Measurements from ENCODE around the gene SUSD4.
"Not testable (repeated sequence)": the region's sequence is repeated elsewhere in the genome, so short reads cannot be mapped to it uniquely, and the experiment has no call there.

Gene SUSD4

DNA sequence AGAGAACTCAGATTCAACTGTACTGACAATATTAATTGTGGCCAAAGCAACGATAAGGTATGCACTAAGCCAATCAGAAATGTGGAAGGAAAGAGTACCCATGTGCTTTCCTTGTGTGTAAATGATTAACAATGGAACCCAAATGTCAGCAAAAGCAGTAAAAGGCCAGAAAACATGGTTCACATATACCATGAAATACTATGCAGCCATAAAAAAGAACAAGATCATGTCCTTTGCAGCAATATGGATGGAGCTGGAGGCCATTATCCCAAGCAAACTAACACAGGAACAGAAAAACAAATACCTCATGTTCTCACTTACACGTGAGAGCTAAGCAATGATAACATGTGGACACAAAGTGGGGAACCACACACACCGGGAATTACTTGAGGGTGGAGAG lies 78.5 kb downstream of the SUSD4 start:
- DNase-seq: no peak

DNA sequence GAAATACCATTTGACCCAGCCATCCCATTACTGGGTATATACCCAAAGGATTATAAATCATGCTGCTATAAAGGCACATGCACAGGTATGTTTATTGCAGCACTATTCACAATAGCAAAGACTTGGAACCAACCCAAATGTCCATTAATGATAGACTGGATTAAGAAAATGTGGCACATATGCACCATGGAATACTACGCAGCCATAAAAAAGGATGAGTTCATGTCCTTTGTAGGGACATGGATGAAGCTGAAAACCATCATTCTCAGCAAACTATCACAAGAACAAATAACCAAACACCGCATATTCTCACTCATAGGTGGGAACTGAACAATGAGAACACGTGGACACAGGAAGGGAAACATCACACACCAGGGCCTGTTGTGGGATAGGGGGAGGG lies 80.3 kb downstream of the SUSD4 start:
- not testable (repeated sequence) for DNase-seq

GRCh38 chr1:223278311-223278710 lies 85.7 kb downstream of the SUSD4 start:
- DNase-seq: not testable (repeated sequence)

DNA sequence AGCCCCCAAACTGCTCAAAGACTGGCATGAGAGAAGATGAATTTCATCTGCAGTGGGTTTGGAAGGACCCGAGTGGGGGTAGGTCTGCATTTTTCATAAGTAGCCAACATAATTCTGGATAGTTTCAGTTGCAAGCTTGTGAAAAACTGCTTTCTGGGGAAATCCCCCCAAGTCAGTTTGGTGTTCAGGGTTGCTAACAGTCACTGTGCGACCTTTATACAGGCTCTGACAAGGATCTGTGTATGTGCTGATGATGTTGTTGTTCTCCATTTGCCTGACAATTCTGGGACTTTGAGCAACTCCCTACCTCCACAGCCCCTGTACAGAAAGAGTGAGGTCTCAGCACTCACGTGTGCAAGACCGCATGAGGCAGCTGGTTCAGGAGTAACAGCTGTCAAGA lies 87.9 kb downstream of the SUSD4 start:
- no peak for DNase-seq

- DNase-seq: no peak
These were observed 90.5 kb downstream of the SUSD4 start for GRCh38 chr1:223273511-223273910.

GRCh38 chr1:223271085-223271781 lies 92.7 kb downstream of the SUSD4 start:
- no peak for DNase-seq

DNA sequence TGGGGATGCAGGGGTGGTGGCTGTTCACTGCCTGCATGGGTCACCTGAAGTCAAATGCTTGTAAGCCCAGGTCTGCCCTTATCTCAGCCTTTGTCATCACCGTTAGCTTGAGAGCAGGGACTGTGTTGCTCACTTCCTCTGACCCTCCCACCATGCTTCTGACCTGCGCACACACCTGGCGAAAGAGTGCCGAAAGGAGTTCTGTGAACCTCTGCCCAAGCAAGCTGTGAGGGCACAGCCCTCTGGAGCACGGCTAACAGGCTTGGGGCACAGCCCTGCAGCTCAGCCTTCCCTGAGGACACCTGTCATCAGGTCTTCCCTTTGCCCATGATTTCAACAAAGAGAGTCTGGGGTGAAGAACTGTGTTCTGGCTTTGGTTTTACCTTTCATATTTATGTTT lies 93.8 kb downstream of the SUSD4 start:
- DNase-seq: no peak

DNA sequence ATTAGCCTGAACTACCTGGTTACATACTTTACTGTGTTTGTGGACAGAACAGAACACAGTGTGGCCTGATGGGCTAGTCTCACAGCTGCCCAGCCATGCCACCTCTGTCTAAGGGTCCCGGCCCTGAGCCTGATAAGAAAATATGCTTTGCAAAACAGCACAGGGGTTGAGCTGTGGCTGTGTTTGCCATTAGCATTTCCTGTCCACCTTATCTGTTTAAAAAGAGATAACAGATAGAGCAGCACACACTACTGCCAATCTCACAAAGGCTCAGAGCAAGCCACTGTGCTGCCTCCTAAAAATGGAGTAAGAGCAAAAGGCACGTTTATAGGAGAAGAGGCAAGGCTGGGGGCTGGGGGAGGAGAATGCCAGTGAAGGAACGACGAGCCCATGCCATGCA lies 95.0 kb downstream of the SUSD4 start:
- no peak for DNase-seq

DNA sequence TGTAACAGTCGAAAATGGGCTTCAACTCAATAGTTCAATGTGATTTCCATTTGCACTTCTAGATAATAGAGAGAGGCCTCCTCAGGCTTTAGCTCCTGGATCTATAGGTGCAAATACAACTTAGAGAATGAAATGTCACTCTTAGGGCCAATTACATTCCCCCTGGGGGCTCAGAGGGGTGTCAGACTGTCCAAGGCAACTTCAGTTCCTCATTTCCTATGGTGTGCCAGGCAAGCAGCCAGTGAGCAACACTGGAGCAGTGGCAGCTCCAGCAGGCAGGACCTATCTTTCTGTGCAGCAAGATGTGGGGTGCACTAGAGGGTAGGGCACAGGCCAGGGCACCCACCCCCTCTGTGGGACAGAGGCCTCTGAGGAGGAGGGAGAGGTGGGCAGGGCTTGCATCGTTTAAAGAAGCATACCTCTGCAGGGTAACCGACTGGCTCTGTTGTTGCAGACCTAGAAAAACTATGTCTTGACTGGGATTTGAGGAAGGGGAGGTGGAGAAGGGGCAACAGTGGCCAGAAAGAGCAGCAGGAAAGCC lies 97.3 kb downstream of the SUSD4 start:
- DNase-seq: no peak

GRCh38 chr1:223264983-223265908 lies 98.7 kb downstream of the SUSD4 start:
- no peak for DNase-seq

GRCh38 chr1:223264529-223264928 lies 99.4 kb downstream of the SUSD4 start:
- no peak for DNase-seq

GRCh38 chr1:223261914-223262313 lies 102.1 kb downstream of the SUSD4 start:
- DNase-seq: no peak

- DNase-seq: no peak
These were observed 103.3 kb downstream of the SUSD4 start for GRCh38 chr1:223260712-223261111.

DNA sequence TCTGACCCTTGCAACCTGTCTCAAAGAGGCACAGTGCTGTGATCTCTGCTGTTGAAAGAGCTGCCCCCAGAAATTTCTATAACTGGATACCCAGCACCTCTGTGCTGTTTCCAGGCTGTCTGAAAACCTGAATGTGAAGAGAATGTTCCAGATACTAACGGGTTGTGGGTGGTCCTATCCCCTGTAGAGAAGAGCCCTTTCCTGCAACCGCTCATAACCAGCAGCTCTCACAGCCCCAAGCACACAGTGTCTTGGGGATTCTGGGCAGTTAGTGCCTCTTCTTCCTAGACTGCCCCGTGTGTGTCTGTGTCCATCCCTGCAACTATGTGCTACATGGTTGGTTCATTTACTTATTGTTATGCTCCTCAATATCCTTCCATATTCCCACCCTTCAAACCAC lies 104.5 kb downstream of the SUSD4 start:
- DNase-seq: no peak

GRCh38 chr1:223258751-223259198 lies 105.2 kb downstream of the SUSD4 start:
- no peak for DNase-seq

DNA sequence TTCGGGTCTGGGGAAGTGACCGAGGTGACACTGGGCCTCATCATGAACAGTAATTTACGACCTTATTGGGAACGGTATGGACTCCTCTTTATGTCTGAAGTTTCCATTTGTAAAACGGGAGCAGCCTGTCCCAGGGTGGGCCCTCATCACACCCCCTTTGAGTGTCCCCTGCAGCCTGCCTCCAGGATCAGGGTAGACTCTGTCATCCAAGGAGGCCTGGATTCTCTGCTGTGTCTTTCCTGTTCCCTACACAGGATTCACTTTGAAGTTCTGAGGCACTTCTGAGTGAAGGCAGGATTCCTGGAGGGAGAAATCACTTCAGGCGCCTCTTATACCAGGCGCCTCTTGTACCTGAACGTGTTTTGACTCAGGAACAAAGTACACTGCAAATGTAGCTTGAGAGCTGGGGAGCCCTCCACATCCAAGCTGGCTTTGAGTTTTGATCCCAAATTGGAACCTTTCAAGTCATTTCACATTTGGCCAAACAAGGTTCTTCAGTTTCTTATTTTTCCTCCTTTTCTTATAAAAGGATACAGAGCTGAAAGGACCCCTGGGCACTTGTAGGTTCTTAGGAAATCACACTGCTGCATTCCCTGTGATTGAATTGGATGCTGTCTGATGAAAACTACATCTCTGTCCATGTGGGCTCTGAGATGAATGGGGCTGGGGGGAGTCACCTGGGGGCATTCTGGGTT lies 106.0 kb downstream of the SUSD4 start:
- no peak for DNase-seq

DNA sequence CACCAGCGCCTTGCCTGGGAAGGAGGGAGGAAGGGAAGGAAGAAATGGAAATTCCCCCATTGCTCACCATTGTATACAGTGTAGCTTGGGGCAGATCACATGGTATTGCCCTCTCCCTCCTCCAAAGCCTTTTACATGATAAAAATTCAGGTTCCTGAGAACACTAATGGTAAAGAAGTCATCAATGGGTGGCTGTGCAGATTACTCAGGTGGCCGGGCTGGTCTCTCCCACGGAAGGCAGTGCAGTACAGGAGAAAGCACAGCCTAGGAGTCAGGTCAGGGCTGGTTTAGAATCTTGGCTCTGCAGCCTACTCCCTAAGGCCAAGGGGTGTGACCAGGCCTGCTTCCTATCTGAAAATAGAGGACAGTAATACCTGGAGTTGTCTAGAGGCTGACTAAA lies 107.9 kb downstream of the SUSD4 start:
- DNase-seq: no peak

DNA sequence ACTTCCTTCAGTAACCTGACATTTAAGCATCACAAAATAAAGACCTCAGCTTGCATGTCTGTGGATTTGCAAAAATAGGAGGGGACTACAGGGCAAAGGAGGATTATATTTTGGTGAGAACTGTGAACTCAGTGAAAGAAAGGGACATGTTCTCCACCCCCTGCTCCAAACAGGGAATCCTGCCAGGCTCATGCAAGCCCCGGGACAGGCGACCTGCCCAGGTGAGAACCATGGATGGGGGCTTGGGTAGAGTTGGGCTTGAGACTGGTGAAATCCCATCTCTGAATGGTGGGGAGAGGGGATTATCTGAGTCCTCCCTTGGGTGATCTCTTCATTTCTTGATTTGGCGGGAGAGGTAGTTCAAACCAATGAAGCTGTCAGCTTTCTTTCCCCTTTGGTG lies 110.1 kb downstream of the SUSD4 start:
- DNase-seq: no peak

DNA sequence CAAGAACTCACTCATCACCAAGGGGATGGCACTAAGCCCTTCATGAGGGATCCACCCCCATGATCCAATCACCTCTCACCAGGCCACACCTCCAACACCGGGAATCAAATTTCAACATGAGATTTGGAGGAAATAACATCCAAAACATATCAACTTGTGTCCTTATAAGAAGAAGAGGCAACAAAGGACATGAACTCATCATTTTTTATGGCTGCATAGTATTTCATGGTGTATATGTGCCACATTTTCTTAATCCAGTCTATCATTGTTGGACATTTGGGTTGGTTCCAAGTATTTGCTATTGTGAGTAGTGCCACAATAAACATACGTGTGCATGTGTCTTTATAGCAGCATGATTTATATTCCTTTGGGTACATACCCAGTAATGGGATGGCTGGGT lies 112.6 kb downstream of the SUSD4 start:
- not testable (repeated sequence) for DNase-seq

DNA sequence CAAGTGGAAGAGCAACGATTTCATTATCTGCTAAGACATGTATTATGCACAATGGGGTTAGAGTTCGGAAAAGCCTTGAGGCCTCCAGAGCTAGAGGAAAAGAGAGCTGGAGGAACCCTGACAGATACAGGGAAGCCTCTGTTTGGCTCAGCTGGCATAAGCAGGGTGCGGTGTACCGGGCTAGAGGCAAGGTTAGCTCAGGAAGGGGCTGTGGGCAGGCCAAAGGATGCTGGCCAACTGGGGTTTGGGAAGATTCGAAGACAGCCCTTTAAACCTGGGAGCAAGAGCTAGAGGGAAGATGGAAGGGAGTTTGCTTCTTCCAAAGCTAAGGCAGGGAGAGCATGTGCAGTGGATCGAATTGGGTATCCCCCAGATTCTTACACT lies 113.4 kb downstream of the SUSD4 start:
- no peak for DNase-seq

- no peak for DNase-seq
These were observed 113.9 kb downstream of the SUSD4 start for GRCh38 chr1:223249854-223250631.

- no peak for DNase-seq
These were observed 115.2 kb downstream of the SUSD4 start for GRCh38 chr1:223248770-223249140.
